Smooth muscle cell (in vitro differentiated cells): ENCODE results near the gene EPX. TPM values are rescaled to one million over a fixed set of nuclear protein-coding genes. Genes with fewer than 3 reads are reported as not detected.

Source experiments
- DNase-seq: peaks from one replicate; lab custom pipeline; 2025; ENCODE audit not compliant: unreplicated experiment; lab: John Stamatoyannopoulos, UW
- H2AFZ ChIP-seq: fragments of 200-600 bp; sonication (generic); 2 replicates; pipeline ENCODE4 v1.6.0; 2016; ENCODE audit warnings: antibody characterized with exemption, low read depth, mild to moderate bottlenecking
- H3F3A ChIP-seq: fragments of 200-600 bp; sonication (generic); 2 replicates; pipeline ENCODE4 v1.6.0; 2017; ENCODE audit warnings: antibody characterized with exemption, low read depth
- H3K27ac ChIP-seq: fragments of 200-600 bp; sonication (generic); 2 replicates; pipeline ENCODE4 v1.5.1; 2016; ENCODE audit warnings: low read depth, mild to moderate bottlenecking
- H3K27me3 ChIP-seq: fragments of 200-600 bp; sonication (generic); 2 replicates; pipeline ENCODE4 v1.6.1; 2016; ENCODE audit warnings: low read depth, mild to moderate bottlenecking
- H3K36me3 ChIP-seq: fragments of 200-600 bp; sonication (generic); 2 replicates; pipeline ENCODE4 v1.5.1; 2016; ENCODE audit warnings: low read depth
- H3K4me1 ChIP-seq: fragments of 200-600 bp; sonication (generic); 2 replicates; pipeline ENCODE4 v1.5.1; 2016; ENCODE audit warnings: low read depth
- H3K4me2 ChIP-seq: fragments of 200-600 bp; sonication (generic); 2 replicates; pipeline ENCODE4 v1.6.0; 2016; ENCODE audit warnings: mild to moderate bottlenecking
- H3K4me3 ChIP-seq: fragments of 200-600 bp; sonication (generic); 2 replicates; pipeline ENCODE4 v1.5.1; 2016; ENCODE audit warnings: mild to moderate bottlenecking
- H3K79me2 ChIP-seq: fragments of 200-600 bp; sonication (generic); 2 replicates; pipeline ENCODE4 v1.6.0; 2016; ENCODE audit warnings: low read depth, mild to moderate bottlenecking
- H3K9ac ChIP-seq: fragments of 200-600 bp; sonication (generic); 2 replicates; pipeline ENCODE4 v1.6.0; 2016; ENCODE audit warnings: low read depth
- H3K9me3 ChIP-seq: fragments of 200-600 bp; sonication (generic); replicated peaks from 2 replicates; pipeline ENCODE4 v1.5.1; 2016; ENCODE audit warnings: low read depth
- H4K20me1 ChIP-seq: fragments of 200-600 bp; sonication (generic); 2 replicates; pipeline ENCODE4 v1.6.0; 2016; ENCODE audit warnings: low read depth
- CTCF ChIP-seq: fragments of 200-600 bp; sonication (generic); IDR thresholded peaks from 2 replicates; pipeline ENCODE4 v1.5.1; 2017; ENCODE audit warnings: borderline replicate concordance, mild to moderate bottlenecking, antibody characterized with exemption; ENCODE audit not compliant: insufficient read depth, poor library complexity, severe bottlenecking
- WGBS: methylation state at CpG from one replicate; pipeline ENCODE4 v1.1.7; 2016; ENCODE audit warnings: low lambda C conversion rate; 5-methylcytosine and 5-hydroxymethylcytosine counted together
- polyA plus RNA-seq: library from polyadenylated mRNA; unstranded; fragments of >200 nt; fragmentation: Nextera tagmentation; extraction: Ambion mirVana; gene quantifications from 2 replicates; pipeline ENCODE4 v1.2.1, GENCODE V29; 2016
- total RNA-seq: library from RNA; depleted of rRNA; stranded (reverse); fragments of >200 nt; gene quantifications from 2 replicates; pipeline ENCODE4 v1.2.3, GENCODE V29; 2014

EPX gene
- total and polyA plus RNA-seq, 2 experiments from 2014 or later: not detected

- TF ChIP-seq CTCF: no peak
- Histone ChIP-seq H3K27ac (peak overlapping the region; percentile 92), H3K4me2 (peak overlapping the region; percentile 69), H3K4me1 (peaks cover 14% of the 10 kb centered on the region), H4K20me1 (no peaks in the 10 kb centered on the region), H3K36me3 (no peaks in the 10 kb centered on the region), H3K27me3 (peaks cover 7% of the 10 kb centered on the region), H3K79me2 (no peaks in the 10 kb centered on the region), H3K9ac (peak overlapping the region; percentile 68), H3K9me3 (no peaks in the 10 kb centered on the region), H2AFZ (no peak overlapping the region), H3K4me3 (no peak overlapping the region), H3F3A (peaks cover 7% of the 10 kb centered on the region)
- no peak for DNase-seq
- WGBS: 14% methylated on average over 12 of the region's 12 CpGs
These were observed 40.2 kb downstream of the EPX start for GRCh38 chr17:58232707-58233156.

DNA sequence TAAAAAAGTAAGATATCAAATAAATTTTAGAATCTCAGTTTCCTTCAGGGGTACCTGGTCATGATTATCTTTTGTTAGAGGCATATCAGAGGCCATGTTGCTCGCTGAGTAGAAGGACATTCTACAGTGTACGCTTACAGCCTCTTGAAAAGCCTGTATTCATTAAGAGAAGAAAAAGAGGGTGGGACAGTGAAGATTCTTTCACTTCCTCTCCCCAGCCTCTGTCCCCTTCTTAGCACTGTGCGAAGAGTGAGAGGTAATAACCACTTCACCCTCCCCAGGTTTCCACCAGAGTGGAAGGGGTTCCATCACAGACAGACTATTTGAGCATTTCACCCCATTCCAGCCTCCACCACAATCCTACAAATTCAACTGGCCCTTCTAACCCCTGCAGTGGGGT lies 41.0 kb downstream of the EPX start:
- Histone ChIP-seq H2AFZ (no peak overlapping the region), H3K9me3 (no peaks in the 10 kb centered on the region), H3K27me3 (peaks cover 7% of the 10 kb centered on the region), H3F3A (peaks cover 7% of the 10 kb centered on the region), H4K20me1 (no peaks in the 10 kb centered on the region), H3K79me2 (no peaks in the 10 kb centered on the region), H3K9ac (no peak overlapping the region), H3K27ac (peak overlapping the region; percentile 92), H3K36me3 (no peaks in the 10 kb centered on the region), H3K4me3 (no peak overlapping the region), H3K4me1 (peaks cover 14% of the 10 kb centered on the region), H3K4me2 (peak overlapping the region; percentile 69)
- WGBS: 88% methylated on average over 3 of the region's 3 CpGs
- TF ChIP-seq CTCF: no peak
- DNase-seq: no peak

GRCh38 chr17:58234512-58234911 lies 42.0 kb downstream of the EPX start:
- Histone ChIP-seq H3K79me2 (no peaks in the 10 kb centered on the region), H3F3A (peaks cover 7% of the 10 kb centered on the region), H3K9me3 (no peaks in the 10 kb centered on the region), H3K4me2 (no peak overlapping the region), H3K4me3 (no peak overlapping the region), H3K9ac (no peak overlapping the region), H4K20me1 (no peaks in the 10 kb centered on the region), H3K36me3 (no peaks in the 10 kb centered on the region), H2AFZ (no peak overlapping the region), H3K27ac (no peak overlapping the region), H3K4me1 (peaks cover 6% of the 10 kb centered on the region), H3K27me3 (peaks cover 7% of the 10 kb centered on the region)
- DNase-seq: no peak
- 94% methylated on average over 3 of the region's 3 CpGs for WGBS
- no peak for TF ChIP-seq CTCF

DNA sequence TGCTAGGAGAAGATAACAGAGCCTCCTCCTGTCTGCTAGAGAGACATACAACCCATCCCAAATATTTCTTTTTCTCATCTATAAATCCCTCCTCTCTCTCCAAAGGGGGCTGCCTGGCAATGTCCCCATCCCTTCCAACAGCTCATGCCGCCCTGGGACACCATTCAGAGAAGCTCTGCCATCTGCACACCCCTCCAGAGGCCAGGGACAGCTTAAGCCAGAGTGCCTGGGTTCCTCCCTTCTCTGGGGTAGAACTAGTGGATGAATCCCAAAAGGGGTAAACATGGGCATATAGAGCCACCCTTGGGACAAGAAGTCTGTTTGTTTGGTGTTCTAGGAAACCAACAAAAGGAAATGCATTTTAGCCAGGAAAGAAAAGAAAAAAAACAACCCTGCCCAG lies 43.3 kb downstream of the EPX start:
- 88% methylated on average over 1 of the region's 1 CpG for WGBS
- H4K20me1 ChIP-seq: no peaks in the 10 kb centered on the region
- no peak for TF ChIP-seq CTCF
- H3K27me3 ChIP-seq: peaks cover 17% of the 10 kb centered on the region
- no peak overlapping the region for H3K9ac ChIP-seq
- no peak overlapping the region for H3K4me2 ChIP-seq
- H3K9me3 ChIP-seq: no peaks in the 10 kb centered on the region
- no peak overlapping the region for H2AFZ ChIP-seq
- no peaks in the 10 kb centered on the region for H3K79me2 ChIP-seq
- no peak for DNase-seq
- H3K4me1 ChIP-seq: peaks cover 6% of the 10 kb centered on the region
- H3K27ac ChIP-seq: no peak overlapping the region
- no peaks in the 10 kb centered on the region for H3K36me3 ChIP-seq
- peaks cover 6% of the 10 kb centered on the region for H3F3A ChIP-seq
- H3K4me3 ChIP-seq: no peak overlapping the region
